Measurements from ENCODE around the gene ACVR1C. TPM values are rescaled to one million over a fixed set of nuclear protein-coding genes. Genes with fewer than 3 reads are reported as not detected.

Gene ACVR1C
- 0.52 TPM for total RNA-seq

- peaks cover 0 to 3% (median 0%) of the 10 kb centered on the region in 3 donors for H3K27me3 ChIP-seq (ENCODE audit: control insufficient read depth in 3 of 3, insufficient read depth in 3 of 3, low read length in 3 of 3)
- H3K9ac ChIP-seq (ENCODE audit: low read depth in 1 of 3, low read length in 3 of 3), result peak within 1 kb of the TSS; percentile 72 to 81 (median 79)
- H3K36me3 ChIP-seq (ENCODE audit: control insufficient read depth in 3 of 3, insufficient read depth in 3 of 3, low read length in 3 of 3), result no peaks in the 10 kb centered on the region
- H3K4me3 ChIP-seq (ENCODE audit: low read length in 3 of 3), result peak within 1 kb of the TSS; percentile 67 to 78 (median 75)
- H3K9me3 ChIP-seq (ENCODE audit: control insufficient read depth in 3 of 3, low read length in 3 of 3), result no peaks in the 10 kb centered on the region
- H3K4me1 ChIP-seq (ENCODE audit: control insufficient read depth in 3 of 3, insufficient read depth in 3 of 3, low read length in 3 of 3), result peaks cover 7 to 13% (median 9%) of the 10 kb centered on the region in 3 donors
- no peak within 1 kb of the TSS for H3K27ac ChIP-seq (ENCODE audit: low read depth, low read length)
Observed at GRCh38 chr2:157628477-157629415, at the start of gene ACVR1C. TSS of gene ACVR1C (minus strand) at chr2:157628864. CDS start at chr2:157628644, 220 bp downstream.

GRCh38 chr2:157677941-157678340 lies 49.3 kb upstream of the ACVR1C start:
- H3K4me3 ChIP-seq (ENCODE audit: low read length in 3 of 3), result no peak overlapping the region
- no peaks in the 10 kb centered on the region for H3K4me1 ChIP-seq (ENCODE audit: control insufficient read depth in 3 of 3, insufficient read depth in 3 of 3, low read length in 3 of 3)
- no peaks in the 10 kb centered on the region for H3K9me3 ChIP-seq (ENCODE audit: control insufficient read depth in 3 of 3, low read length in 3 of 3)
- no peak overlapping the region for H3K9ac ChIP-seq (ENCODE audit: low read depth in 1 of 3, low read length in 3 of 3)
- no peak overlapping the region for H3K27ac ChIP-seq (ENCODE audit: low read depth, low read length)
- no peaks in the 10 kb centered on the region for H3K27me3 ChIP-seq (ENCODE audit: control insufficient read depth in 3 of 3, insufficient read depth in 3 of 3, low read length in 3 of 3)
- peaks cover 0 to 3% (median 0%) of the 10 kb centered on the region in 3 donors for H3K36me3 ChIP-seq (ENCODE audit: control insufficient read depth in 3 of 3, insufficient read depth in 3 of 3, low read length in 3 of 3)

GRCh38 chr2:157672129-157672528 lies 43.5 kb upstream of the ACVR1C start:
- H3K4me1 ChIP-seq (ENCODE audit: control insufficient read depth in 3 of 3, insufficient read depth in 3 of 3, low read length in 3 of 3), result no peaks in the 10 kb centered on the region
- H3K27me3 ChIP-seq (ENCODE audit: control insufficient read depth in 3 of 3, insufficient read depth in 3 of 3, low read length in 3 of 3), result no peaks in the 10 kb centered on the region
- no peak overlapping the region for H3K9ac ChIP-seq (ENCODE audit: low read depth in 1 of 3, low read length in 3 of 3)
- no peak overlapping the region for H3K27ac ChIP-seq (ENCODE audit: low read depth, low read length)
- peaks cover 0 to 3% (median 0%) of the 10 kb centered on the region in 3 donors for H3K36me3 ChIP-seq (ENCODE audit: control insufficient read depth in 3 of 3, insufficient read depth in 3 of 3, low read length in 3 of 3)
- no peaks in the 10 kb centered on the region for H3K9me3 ChIP-seq (ENCODE audit: control insufficient read depth in 3 of 3, low read length in 3 of 3)
- no peak overlapping the region for H3K4me3 ChIP-seq (ENCODE audit: low read length in 3 of 3)

GRCh38 chr2:157662401-157662800 lies 33.7 kb upstream of the ACVR1C start:
- Histone ChIP-seq H3K4me1 (ENCODE audit: control insufficient read depth in 3 of 3, insufficient read depth in 3 of 3, low read length in 3 of 3) (no peaks in the 10 kb centered on the region), H3K4me3 (ENCODE audit: low read length in 3 of 3) (no peak overlapping the region), H3K27me3 (ENCODE audit: control insufficient read depth in 3 of 3, insufficient read depth in 3 of 3, low read length in 3 of 3) (no peaks in the 10 kb centered on the region), H3K36me3 (ENCODE audit: control insufficient read depth in 3 of 3, insufficient read depth in 3 of 3, low read length in 3 of 3) (no peaks in the 10 kb centered on the region), H3K27ac (ENCODE audit: low read depth, low read length) (no peak overlapping the region), H3K9ac (ENCODE audit: low read depth in 1 of 3, low read length in 3 of 3) (no peak overlapping the region), H3K9me3 (ENCODE audit: control insufficient read depth in 3 of 3, low read length in 3 of 3) (no peaks in the 10 kb centered on the region)

- Histone ChIP-seq H3K27ac (ENCODE audit: low read depth, low read length) (no peak overlapping the region), H3K36me3 (ENCODE audit: control insufficient read depth in 3 of 3, insufficient read depth in 3 of 3, low read length in 3 of 3) (no peaks in the 10 kb centered on the region), H3K9me3 (ENCODE audit: control insufficient read depth in 3 of 3, low read length in 3 of 3) (no peaks in the 10 kb centered on the region), H3K4me3 (ENCODE audit: low read length in 3 of 3) (no peak overlapping the region), H3K27me3 (ENCODE audit: control insufficient read depth in 3 of 3, insufficient read depth in 3 of 3, low read length in 3 of 3) (no peaks in the 10 kb centered on the region), H3K9ac (ENCODE audit: low read depth in 1 of 3, low read length in 3 of 3) (no peak overlapping the region), H3K4me1 (ENCODE audit: control insufficient read depth in 3 of 3, insufficient read depth in 3 of 3, low read length in 3 of 3) (no peaks in the 10 kb centered on the region)
Observed at GRCh38 chr2:157661776-157662175, 33.1 kb upstream of the ACVR1C start.

GRCh38 chr2:157657858-157658257 lies 29.2 kb upstream of the ACVR1C start:
- Histone ChIP-seq H3K9me3 (ENCODE audit: control insufficient read depth in 3 of 3, low read length in 3 of 3) (no peaks in the 10 kb centered on the region), H3K4me3 (ENCODE audit: low read length in 3 of 3) (no peak overlapping the region), H3K4me1 (ENCODE audit: control insufficient read depth in 3 of 3, insufficient read depth in 3 of 3, low read length in 3 of 3) (no peaks in the 10 kb centered on the region), H3K27me3 (ENCODE audit: control insufficient read depth in 3 of 3, insufficient read depth in 3 of 3, low read length in 3 of 3) (no peaks in the 10 kb centered on the region), H3K36me3 (ENCODE audit: control insufficient read depth in 3 of 3, insufficient read depth in 3 of 3, low read length in 3 of 3) (no peaks in the 10 kb centered on the region), H3K27ac (ENCODE audit: low read depth, low read length) (no peak overlapping the region), H3K9ac (ENCODE audit: low read depth in 1 of 3, low read length in 3 of 3) (no peak overlapping the region)

GRCh38 chr2:157657101-157657500 lies 28.4 kb upstream of the ACVR1C start:
- H3K4me3 ChIP-seq (ENCODE audit: low read length in 3 of 3), result no peak overlapping the region
- H3K9me3 ChIP-seq (ENCODE audit: control insufficient read depth in 3 of 3, low read length in 3 of 3), result no peaks in the 10 kb centered on the region
- no peaks in the 10 kb centered on the region for H3K4me1 ChIP-seq (ENCODE audit: control insufficient read depth in 3 of 3, insufficient read depth in 3 of 3, low read length in 3 of 3)
- H3K27ac ChIP-seq (ENCODE audit: low read depth, low read length), result no peak overlapping the region
- H3K36me3 ChIP-seq (ENCODE audit: control insufficient read depth in 3 of 3, insufficient read depth in 3 of 3, low read length in 3 of 3), result no peaks in the 10 kb centered on the region
- H3K9ac ChIP-seq (ENCODE audit: low read depth in 1 of 3, low read length in 3 of 3), result no peak overlapping the region
- H3K27me3 ChIP-seq (ENCODE audit: control insufficient read depth in 3 of 3, insufficient read depth in 3 of 3, low read length in 3 of 3), result no peaks in the 10 kb centered on the region

GRCh38 chr2:157644776-157645175 lies 16.1 kb upstream of the ACVR1C start:
- no peak overlapping the region for H3K27ac ChIP-seq (ENCODE audit: low read depth, low read length)
- H3K9ac ChIP-seq (ENCODE audit: low read depth in 1 of 3, low read length in 3 of 3), result no peak overlapping the region
- H3K27me3 ChIP-seq (ENCODE audit: control insufficient read depth in 3 of 3, insufficient read depth in 3 of 3, low read length in 3 of 3), result no peaks in the 10 kb centered on the region
- no peaks in the 10 kb centered on the region for H3K4me1 ChIP-seq (ENCODE audit: control insufficient read depth in 3 of 3, insufficient read depth in 3 of 3, low read length in 3 of 3)
- no peaks in the 10 kb centered on the region for H3K9me3 ChIP-seq (ENCODE audit: control insufficient read depth in 3 of 3, low read length in 3 of 3)
- no peak overlapping the region for H3K4me3 ChIP-seq (ENCODE audit: low read length in 3 of 3)
- no peaks in the 10 kb centered on the region for H3K36me3 ChIP-seq (ENCODE audit: control insufficient read depth in 3 of 3, insufficient read depth in 3 of 3, low read length in 3 of 3)

GRCh38 chr2:157631861-157632260 lies 3.2 kb upstream of the ACVR1C start:
- Histone ChIP-seq H3K4me3 (ENCODE audit: low read length in 3 of 3) (no peak overlapping the region), H3K4me1 (ENCODE audit: control insufficient read depth in 3 of 3, insufficient read depth in 3 of 3, low read length in 3 of 3) (peaks cover 7 to 13% (median 9%) of the 10 kb centered on the region in 3 donors), H3K27ac (ENCODE audit: low read depth, low read length) (no peak overlapping the region), H3K9ac (ENCODE audit: low read depth in 1 of 3, low read length in 3 of 3) (no peak overlapping the region), H3K27me3 (ENCODE audit: control insufficient read depth in 3 of 3, insufficient read depth in 3 of 3, low read length in 3 of 3) (peaks cover 0 to 3% (median 0%) of the 10 kb centered on the region in 3 donors), H3K36me3 (ENCODE audit: control insufficient read depth in 3 of 3, insufficient read depth in 3 of 3, low read length in 3 of 3) (no peaks in the 10 kb centered on the region), H3K9me3 (ENCODE audit: control insufficient read depth in 3 of 3, low read length in 3 of 3) (no peaks in the 10 kb centered on the region)
